Measurements from ENCODE around the gene WDR5B. TPM values are rescaled to one million over a fixed set of nuclear protein-coding genes. Genes with fewer than 3 reads are reported as not detected.

WDR5B gene
- total RNA-seq, 1 donor from 2014 or later = 3.0 TPM

DNA sequence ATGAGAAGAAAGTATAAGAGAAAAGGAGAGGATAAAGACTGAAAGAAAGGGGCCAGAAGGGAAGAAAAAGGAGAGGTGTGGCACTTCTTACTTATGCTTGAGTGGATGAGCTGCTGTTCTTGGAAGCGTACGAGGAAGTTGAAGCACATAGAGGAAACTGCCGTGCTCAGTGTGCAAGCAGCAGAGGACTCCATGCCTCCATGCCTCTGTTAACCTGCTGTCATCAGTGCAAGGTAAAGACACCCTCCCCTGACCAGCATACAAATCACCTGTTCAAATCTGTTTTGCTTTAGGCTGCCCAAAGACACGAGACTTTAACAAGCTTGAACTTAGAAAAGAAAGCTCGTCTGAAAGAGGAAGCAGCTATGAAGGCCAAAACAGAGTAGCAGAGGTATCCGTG is 6.4 kb downstream of the WDR5B start:
- DNase-seq (ENCODE audit: low read depth, low spot score) = no peak

- DNase-seq (ENCODE audit: low read depth, low spot score) = no peak
These were observed 7.9 kb downstream of the WDR5B start for GRCh38 chr3:122407946-122408345.

- no peak for DNase-seq (ENCODE audit: low read depth, low spot score)
These were observed 9.7 kb downstream of the WDR5B start for GRCh38 chr3:122406198-122406597.

GRCh38 chr3:122405015-122405414 is 10.8 kb downstream of the WDR5B start:
- no peak for DNase-seq (ENCODE audit: low read depth, low spot score)

- no peak for DNase-seq (ENCODE audit: low read depth, low spot score)
These were observed 12.4 kb downstream of the WDR5B start for GRCh38 chr3:122403489-122403888.

- DNase-seq (ENCODE audit: low read depth, low spot score) = no peak
These were observed 16.9 kb downstream of the WDR5B start for GRCh38 chr3:122398920-122399319.

DNA sequence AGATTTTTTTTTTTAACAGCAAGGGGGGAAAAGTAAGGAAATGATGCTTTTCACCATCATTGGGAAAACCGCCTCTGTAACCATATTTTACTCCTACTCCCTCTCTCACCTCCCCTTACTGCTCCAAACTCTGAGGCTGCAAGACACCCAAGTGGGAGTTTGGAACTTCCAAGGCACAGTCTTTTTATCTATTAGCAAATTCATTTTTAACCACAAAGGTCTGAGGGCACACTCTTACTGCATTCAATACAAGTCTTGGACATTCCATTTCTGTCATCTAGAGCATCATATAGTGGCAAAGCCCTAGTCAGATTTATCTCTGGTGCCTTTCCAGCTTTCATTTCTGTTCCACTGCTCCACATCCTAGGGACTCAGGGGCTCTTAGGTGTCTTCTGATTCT is 18.7 kb downstream of the WDR5B start:
- no peak for DNase-seq (ENCODE audit: low read depth, low spot score)

DNA sequence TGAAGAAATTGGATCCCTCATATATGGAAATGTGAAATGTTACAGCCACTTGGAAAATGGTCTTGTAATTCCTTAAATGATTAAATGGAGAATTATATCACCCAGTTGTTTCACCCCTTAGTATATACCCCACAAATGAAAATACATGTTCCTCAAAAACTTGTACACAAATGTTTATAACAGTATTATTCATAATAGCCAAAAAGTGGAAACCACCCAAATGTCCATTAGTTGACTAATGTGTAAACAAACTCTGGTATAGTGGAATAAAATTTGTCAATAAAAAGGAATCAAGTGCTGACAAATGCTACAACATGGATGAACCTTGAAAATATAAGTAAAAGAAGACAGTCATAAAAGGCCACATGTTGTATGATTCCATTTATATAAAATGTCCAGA is 19.4 kb downstream of the WDR5B start:
- DNase-seq (ENCODE audit: low read depth, low spot score) = no peak

- DNase-seq (ENCODE audit: low read depth, low spot score) = no peak
These were observed 20.3 kb downstream of the WDR5B start for GRCh38 chr3:122395582-122395981.

- DNase-seq (ENCODE audit: low read depth, low spot score) = no peak
These were observed 21.7 kb downstream of the WDR5B start for GRCh38 chr3:122394173-122394572.

DNA sequence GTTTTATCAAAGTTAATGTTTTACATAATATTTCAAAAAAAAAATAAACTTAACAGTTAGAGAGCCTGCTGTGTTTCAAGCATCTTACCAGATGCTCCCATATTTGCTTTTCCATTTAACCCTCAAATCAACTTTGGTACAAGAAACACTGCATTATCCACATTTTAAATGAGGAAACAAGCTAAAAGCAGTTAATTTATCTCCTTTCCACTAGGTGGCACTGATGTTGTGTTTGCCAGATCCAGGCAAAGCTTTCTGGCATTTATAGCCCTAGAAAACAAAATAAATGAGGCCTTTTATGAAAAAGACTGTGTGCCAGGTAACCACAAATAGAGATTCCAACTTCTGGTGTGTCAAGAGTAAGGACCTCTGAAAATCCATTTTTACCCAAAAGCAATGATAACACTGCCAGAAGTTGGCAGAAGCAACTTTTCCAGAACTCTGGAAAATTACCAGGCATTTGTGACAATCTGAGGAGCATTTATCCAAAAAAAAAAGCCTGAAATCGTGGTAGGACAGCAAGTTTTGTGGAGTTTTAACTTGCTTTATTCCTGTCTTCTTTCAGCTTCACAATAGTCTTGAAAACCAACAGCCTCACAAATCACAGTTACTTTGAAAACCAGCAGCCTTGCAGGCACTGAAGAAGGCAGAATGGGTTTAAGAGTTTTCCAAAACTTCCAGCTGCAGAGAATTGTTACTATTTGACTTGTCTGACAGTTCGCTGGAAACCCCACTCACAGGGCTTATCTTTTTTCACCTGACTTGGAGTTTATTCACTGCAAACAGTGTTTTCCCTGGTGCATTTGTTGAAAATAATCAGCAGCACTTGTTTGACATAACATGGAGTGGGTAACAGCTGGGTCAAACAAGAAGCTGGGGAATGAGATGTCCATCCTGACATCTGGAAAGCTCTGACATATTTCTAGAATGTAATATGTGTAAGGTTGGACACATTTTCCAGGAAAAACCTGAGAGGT is 22.7 kb downstream of the WDR5B start:
- DNase-seq (ENCODE audit: low read depth, low spot score) = no peak

- no peak for DNase-seq (ENCODE audit: low read depth, low spot score)
These were observed 24.0 kb downstream of the WDR5B start for GRCh38 chr3:122391681-122392446.

GRCh38 chr3:122390665-122391064 is 25.2 kb downstream of the WDR5B start:
- DNase-seq (ENCODE audit: low read depth, low spot score) = no peak

- DNase-seq (ENCODE audit: low read depth, low spot score) = no peak
These were observed 26.0 kb downstream of the WDR5B start for GRCh38 chr3:122389892-122390291.

DNA sequence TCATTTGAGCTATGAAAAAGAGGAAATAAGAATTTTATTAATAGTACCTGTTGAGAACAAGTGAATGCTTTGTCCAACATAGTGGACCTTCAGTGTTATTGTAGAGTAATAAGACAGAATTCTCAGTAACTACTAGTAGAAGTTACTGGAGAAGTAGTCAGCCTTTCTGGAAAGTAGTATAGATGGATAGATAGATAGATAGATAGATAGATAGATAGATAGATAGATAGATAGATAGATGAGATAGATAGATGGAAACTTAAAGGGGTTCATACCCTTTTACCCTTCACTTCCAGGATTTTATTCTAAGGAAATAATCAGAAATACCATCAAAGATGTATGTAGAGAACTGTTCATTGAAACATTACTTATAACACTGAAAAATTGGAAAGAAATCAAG is 26.7 kb downstream of the WDR5B start:
- DNase-seq (ENCODE audit: low read depth, low spot score) = no peak

GRCh38 chr3:122387709-122388108 is 28.2 kb downstream of the WDR5B start:
- no peak for DNase-seq (ENCODE audit: low read depth, low spot score)

DNA sequence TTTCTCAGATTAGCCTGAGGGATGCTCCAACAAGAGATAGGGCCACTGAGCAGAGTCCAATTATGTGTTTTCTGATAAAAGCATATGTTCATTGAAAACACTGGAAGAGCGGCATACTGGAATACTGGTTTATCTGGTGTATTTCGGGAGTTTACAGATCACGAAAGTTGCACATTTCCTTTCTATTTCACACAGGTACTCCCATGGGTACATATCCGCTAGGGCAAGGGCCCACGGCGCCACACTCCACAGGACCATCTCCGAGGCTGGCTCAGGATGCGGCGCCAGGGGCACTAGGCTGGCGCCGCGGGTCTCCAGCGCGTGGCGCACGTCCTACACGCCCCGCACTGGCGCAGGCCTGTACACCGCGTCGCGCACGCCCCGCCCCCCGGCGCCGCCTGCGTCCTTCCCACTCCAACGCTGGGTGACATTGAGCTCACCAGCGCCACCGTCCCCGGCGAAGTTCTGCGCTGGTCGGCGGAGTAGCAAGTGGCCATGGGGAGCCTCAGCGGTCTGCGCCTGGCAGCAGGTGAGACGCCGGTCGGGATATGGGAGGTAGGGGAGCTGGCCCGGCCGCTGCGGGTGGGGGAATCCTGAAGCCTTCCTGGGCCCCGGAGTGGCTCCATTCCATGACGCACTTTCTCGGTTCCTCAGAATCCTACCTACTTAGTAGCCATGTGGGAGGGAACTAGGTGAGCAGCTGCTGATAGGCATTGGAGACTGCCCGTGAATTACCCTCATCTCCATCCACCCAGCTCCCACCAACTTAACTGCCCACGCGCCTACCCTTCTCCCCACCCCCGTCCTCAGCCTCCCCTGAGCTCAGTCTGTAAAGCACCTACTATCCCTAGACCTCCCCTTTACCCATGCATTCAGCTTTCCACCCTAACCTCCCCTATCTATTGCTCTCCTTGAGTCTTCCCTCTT is 31.8 kb downstream of the WDR5B start, which contains the start of gene FAM162A:
FAM162A (plus strand) TSS at position 412 of the 927 bp plus-strand sequence; CDS start at position 496, 84 bp downstream.
- DNase-seq (ENCODE audit: low read depth, low spot score) = peak; percentile 66

DNA sequence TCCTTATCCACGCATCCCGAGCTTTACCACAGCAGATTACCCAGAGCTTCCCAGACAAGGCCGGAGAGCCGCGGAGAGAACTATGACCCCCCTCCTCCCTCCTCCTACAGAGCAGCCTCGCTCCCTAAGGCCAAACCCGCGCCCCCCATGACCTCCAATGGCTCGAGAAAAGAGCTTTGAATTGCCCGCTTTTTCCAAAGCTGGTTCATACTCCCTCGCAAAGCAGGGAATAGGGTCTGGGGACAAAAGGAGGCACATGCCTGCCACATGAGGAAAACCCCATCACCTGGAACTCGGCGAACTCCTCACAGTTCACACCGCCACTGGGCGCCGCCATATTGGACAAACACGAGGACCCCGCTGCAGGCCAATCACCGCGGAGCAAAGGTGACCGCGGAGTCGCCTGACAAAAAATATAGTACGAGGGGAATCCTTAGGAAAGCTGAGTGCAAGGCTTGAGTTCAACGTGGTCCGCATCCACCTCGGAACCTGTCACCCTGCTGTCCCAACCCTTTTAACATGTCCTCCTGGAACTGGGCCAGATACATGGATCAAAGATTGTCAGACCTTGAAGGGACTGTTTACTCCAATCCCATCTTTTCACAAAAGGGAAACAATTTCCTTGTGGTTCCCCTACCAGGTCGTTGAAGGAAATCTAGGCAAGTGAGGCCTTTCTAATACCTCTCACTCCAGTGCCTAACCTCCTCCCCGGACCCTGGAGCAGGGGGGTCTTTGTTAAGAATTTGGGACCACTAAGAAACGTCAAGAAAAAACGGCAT is 32.8 kb downstream of the WDR5B start, which contains the start of gene MIX23:
MIX23 (minus strand) TSS at position 344 of the 779 bp plus-strand sequence; CDS start at position 337, 7 bp downstream.
- peak; percentile 39 for DNase-seq (ENCODE audit: low read depth, low spot score)

GRCh38 chr3:122377975-122378374 is 37.9 kb downstream of the WDR5B start:
- DNase-seq (ENCODE audit: low read depth, low spot score) = no peak

DNA sequence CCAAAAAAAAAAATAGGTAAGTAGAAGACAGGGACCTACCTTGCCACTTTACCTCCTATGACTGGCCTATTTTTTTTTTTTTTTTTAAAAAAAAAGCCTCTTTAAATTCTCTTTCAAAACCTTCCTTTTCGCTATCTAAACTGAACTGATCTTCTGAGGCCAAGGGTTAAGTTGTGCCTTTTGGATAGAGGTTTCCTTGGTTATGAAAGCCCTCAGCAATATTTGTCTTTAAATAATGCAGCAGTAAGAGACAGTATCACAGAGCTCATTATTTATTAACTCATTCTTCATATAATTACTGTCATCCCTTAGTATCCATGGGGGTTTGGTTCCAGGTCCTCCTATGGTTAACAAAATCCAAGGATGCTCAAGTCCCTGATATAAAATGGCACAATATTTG is 41.8 kb downstream of the WDR5B start:
- no peak for DNase-seq (ENCODE audit: low read depth, low spot score)
